Nephron progenitor cell (in vitro differentiated cells): ENCODE results near the gene IRF7.

Experiments
- DNase-seq: peaks from one replicate; pipeline ENCODE4 v3.0.0; 2021
- H3K27ac Mint-ChIP-seq: 2 replicates; pipeline ENCODE4 v1.8.0; 2021; ENCODE audit warnings: mild to moderate bottlenecking, moderate library complexity, mixed read lengths
- H3K27me3 Mint-ChIP-seq: 2 replicates; pipeline ENCODE4 v1.8.0; 2021; ENCODE audit warnings: mild to moderate bottlenecking, low read depth, mixed read lengths; ENCODE audit not compliant: poor library complexity
- H3K36me3 Mint-ChIP-seq: 2 replicates; pipeline ENCODE4 v1.8.0; 2021; ENCODE audit warnings: low read depth, mixed read lengths
- H3K4me1 Mint-ChIP-seq: 2 replicates; pipeline ENCODE4 v1.8.0; 2021; ENCODE audit warnings: mixed read lengths
- H3K4me3 Mint-ChIP-seq: 2 replicates; pipeline ENCODE4 v1.8.0; 2021; ENCODE audit warnings: mild to moderate bottlenecking, moderate library complexity, mixed read lengths
- H3K9me3 Mint-ChIP-seq: 2 replicates; pipeline ENCODE4 v1.8.0; 2021; ENCODE audit warnings: mild to moderate bottlenecking, moderate library complexity, mixed read lengths
- CTCF ChIP-seq: fragments of 200-600 bp; sonication (generic); IDR thresholded peaks from 2 replicates; pipeline ENCODE4 v1.5.0; 2021; ENCODE audit warnings: antibody characterized with exemption

The IRF7 gene

GRCh38 chr11:643366-643765, 27.6 kb upstream of the IRF7 start:
- TF ChIP-seq CTCF, result no peak
- H3K4me1 Mint-ChIP-seq, result peaks cover 9% of the 10 kb centered on the region
- peaks cover 22% of the 10 kb centered on the region for H3K27me3 Mint-ChIP-seq
- no peak overlapping the region for H3K4me3 Mint-ChIP-seq
- H3K27ac Mint-ChIP-seq, result no peak overlapping the region
- DNase-seq, result no peak
- no peaks in the 10 kb centered on the region for H3K9me3 Mint-ChIP-seq
- peaks cover 6% of the 10 kb centered on the region for H3K36me3 Mint-ChIP-seq

DNA sequence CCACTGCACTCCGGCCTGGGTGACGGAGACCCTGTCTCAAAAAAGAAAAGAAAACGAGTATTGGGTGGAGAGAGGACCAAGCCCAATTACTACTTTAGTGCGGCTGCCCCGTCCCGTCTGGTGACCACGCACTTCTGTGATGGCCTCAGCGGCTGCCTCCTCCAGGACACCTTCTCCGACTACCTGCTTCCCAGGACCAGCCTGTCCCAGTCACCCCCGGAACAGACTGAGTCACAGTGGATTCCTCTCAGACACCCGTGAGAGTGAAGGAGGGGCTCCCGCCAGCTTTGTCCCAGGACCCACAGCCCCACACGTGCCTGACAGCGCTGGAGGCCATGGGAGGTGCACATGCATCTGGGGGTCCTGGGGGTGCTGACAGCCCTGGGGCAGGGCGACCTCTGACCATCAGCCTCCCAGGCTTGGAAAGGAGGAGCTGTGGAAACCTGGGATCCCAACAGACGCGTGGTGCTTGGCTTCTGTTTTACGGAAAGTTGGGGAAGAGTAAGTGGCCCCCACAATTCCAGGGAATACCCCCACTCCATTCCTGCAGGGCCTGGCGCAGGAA, 26.1 kb upstream of the IRF7 start:
- H3K27me3 Mint-ChIP-seq, result peaks cover 34% of the 10 kb centered on the region
- no peak for DNase-seq
- no peak for TF ChIP-seq CTCF
- no peaks in the 10 kb centered on the region for H3K9me3 Mint-ChIP-seq
- no peak overlapping the region for H3K27ac Mint-ChIP-seq
- H3K4me1 Mint-ChIP-seq, result peaks cover 19% of the 10 kb centered on the region
- no peak overlapping the region for H3K4me3 Mint-ChIP-seq
- no peaks in the 10 kb centered on the region for H3K36me3 Mint-ChIP-seq

- no peak overlapping the region for H3K27ac Mint-ChIP-seq
- peaks cover 3% of the 10 kb centered on the region for H3K36me3 Mint-ChIP-seq
- no peak for TF ChIP-seq CTCF
- no peak for DNase-seq
- H3K9me3 Mint-ChIP-seq, result no peaks in the 10 kb centered on the region
- H3K4me3 Mint-ChIP-seq, result peak overlapping the region; percentile 61
- peaks cover 29% of the 10 kb centered on the region for H3K4me1 Mint-ChIP-seq
- peaks cover 50% of the 10 kb centered on the region for H3K27me3 Mint-ChIP-seq
Observed at GRCh38 chr11:640021-640706, 24.4 kb upstream of the IRF7 start.

- H3K36me3 Mint-ChIP-seq, result peaks cover 8% of the 10 kb centered on the region
- no peak for TF ChIP-seq CTCF
- peak; percentile 42 for DNase-seq
- H3K27ac Mint-ChIP-seq, result no peak overlapping the region
- no peaks in the 10 kb centered on the region for H3K9me3 Mint-ChIP-seq
- peak overlapping the region; percentile 77 for H3K4me3 Mint-ChIP-seq
- peaks cover 57% of the 10 kb centered on the region for H3K27me3 Mint-ChIP-seq
- peaks cover 29% of the 10 kb centered on the region for H3K4me1 Mint-ChIP-seq
Observed at GRCh38 chr11:639332-639955, 23.7 kb upstream of the IRF7 start.

- H3K4me3 Mint-ChIP-seq, result peak overlapping the region; percentile 77
- peaks cover 9% of the 10 kb centered on the region for H3K36me3 Mint-ChIP-seq
- peaks cover 29% of the 10 kb centered on the region for H3K4me1 Mint-ChIP-seq
- no peak overlapping the region for H3K27ac Mint-ChIP-seq
- H3K9me3 Mint-ChIP-seq, result no peaks in the 10 kb centered on the region
- peaks cover 64% of the 10 kb centered on the region for H3K27me3 Mint-ChIP-seq
- no peak for TF ChIP-seq CTCF
- peak; percentile 47 for DNase-seq
Observed at GRCh38 chr11:638631-639331, 23.0 kb upstream of the IRF7 start.
